Measurements from ENCODE around the gene CCDC91. TPM values are rescaled to one million over a fixed set of nuclear protein-coding genes. Genes with fewer than 3 reads are reported as not detected.

Gene CCDC91
- total and polyA plus RNA-seq, 2 of the 4 experiments (the other 2 are of a cell fraction) = 8.6 to 14.7 TPM

DNA sequence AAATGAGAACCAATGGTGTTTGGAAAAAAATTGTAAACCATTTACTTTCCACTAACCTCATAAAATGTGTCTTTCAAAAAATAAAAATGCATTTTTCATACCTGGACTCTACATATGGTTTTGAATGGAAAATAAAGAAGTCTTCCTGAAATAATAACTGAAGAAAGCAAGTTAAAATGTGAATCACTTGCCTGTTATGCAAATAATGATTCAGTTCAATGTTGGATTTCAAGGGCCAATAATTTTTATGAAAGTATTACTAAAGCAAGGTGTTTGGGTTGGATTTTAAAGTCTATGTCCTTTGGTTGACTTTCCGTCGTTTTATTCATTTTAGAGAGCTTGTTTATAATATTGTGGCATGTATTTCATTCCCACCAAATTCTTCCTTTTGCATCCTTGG, 138.7 kb downstream of the CCDC91 start:
- H2AFZ ChIP-seq (replicated peaks; ENCODE audit: low read length, poor library complexity) = no peak overlapping the region
- H3K18ac ChIP-seq (ENCODE audit: low read depth, low read length) = no peak overlapping the region
- H3K36me3 ChIP-seq (ENCODE audit: control insufficient read depth, insufficient read depth, low read length) = no peaks in the 10 kb centered on the region
- H3K4me3 ChIP-seq (ENCODE audit: insufficient read depth, low read depth, low read length) = no peak overlapping the region
- H4K8ac ChIP-seq (ENCODE audit: low read depth in 2 of 2, low read length in 2 of 2) = no peak overlapping the region
- no peaks in the 10 kb centered on the region for H3K9me3 ChIP-seq (ENCODE audit: control insufficient read depth, insufficient read depth, low read length)
- no peak overlapping the region for H3K23ac ChIP-seq (ENCODE audit: low read depth, low read length)
- no TSS peak for BruUV-seq (replicated peaks)
- H4K91ac ChIP-seq (ENCODE audit: insufficient read depth, low read depth, low read length) = no peak overlapping the region
- no peaks in the 10 kb centered on the region; a peak in 1 of 4 replicates for H3K79me1 ChIP-seq (ENCODE audit: low read depth in 1 of 2, low read length in 2 of 2)
- no peak overlapping the region for H2AK5ac ChIP-seq (ENCODE audit: low read depth, low read length)
- intact Hi-C loops (cut with micrococcal nuclease) (no loop called here), in situ Hi-C loops (cut with MboI; ENCODE audit: low sequenced_read_pairs) (no loop called here), dilution Hi-C loops (cut with HindIII; ENCODE audit: low sequenced_read_pairs, unreplicated experiment) (no loop called here)
- no peak overlapping the region for H3K4me2 ChIP-seq (ENCODE audit: low read depth, low read length)
- no peak overlapping the region for H2BK20ac ChIP-seq (ENCODE audit: low read depth, low read length)
- H2BK5ac ChIP-seq (ENCODE audit: low read depth, low read length, poor library complexity, severe bottlenecking) = no peak overlapping the region
- TF ChIP-seq, protein P1, sequence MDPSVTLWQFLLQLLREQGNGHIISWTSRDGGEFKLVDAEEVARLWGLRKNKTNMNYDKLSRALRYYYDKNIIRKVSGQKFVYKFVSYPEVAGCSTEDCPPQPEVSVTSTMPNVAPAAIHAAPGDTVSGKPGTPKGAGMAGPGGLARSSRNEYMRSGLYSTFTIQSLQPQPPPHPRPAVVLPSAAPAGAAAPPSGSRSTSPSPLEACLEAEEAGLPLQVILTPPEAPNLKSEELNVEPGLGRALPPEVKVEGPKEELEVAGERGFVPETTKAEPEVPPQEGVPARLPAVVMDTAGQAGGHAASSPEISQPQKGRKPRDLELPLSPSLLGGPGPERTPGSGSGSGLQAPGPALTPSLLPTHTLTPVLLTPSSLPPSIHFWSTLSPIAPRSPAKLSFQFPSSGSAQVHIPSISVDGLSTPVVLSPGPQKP (IDR thresholded peaks at IDR 0.05; ENCODE audit: borderline replicate concordance, low read depth, low read length) = no peak
- TF ChIP-seq, protein P2, sequence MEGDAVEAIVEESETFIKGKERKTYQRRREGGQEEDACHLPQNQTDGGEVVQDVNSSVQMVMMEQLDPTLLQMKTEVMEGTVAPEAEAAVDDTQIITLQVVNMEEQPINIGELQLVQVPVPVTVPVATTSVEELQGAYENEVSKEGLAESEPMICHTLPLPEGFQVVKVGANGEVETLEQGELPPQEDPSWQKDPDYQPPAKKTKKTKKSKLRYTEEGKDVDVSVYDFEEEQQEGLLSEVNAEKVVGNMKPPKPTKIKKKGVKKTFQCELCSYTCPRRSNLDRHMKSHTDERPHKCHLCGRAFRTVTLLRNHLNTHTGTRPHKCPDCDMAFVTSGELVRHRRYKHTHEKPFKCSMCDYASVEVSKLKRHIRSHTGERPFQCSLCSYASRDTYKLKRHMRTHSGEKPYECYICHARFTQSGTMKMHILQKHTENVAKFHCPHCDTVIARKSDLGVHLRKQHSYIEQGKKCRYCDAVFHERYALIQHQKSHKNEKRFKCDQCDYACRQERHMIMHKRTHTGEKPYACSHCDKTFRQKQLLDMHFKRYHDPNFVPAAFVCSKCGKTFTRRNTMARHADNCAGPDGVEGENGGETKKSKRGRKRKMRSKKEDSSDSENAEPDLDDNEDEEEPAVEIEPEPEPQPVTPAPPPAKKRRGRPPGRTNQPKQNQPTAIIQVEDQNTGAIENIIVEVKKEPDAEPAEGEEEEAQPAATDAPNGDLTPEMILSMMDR (conservative IDR thresholded peaks at IDR 0.05; ENCODE audit: low read depth, low read length) = no peak
- TF ChIP-seq CHD1 (IDR thresholded peaks at IDR 0.05; ENCODE audit: low read depth, low read length) (no peak), RFX5 (IDR thresholded peaks at IDR 0.05; ENCODE audit: low read depth, low read length) (no peak), MAFK (IDR thresholded peaks at IDR 0.05; ENCODE audit: low read depth, low read length) (no peak), MAZ (IDR thresholded peaks at IDR 0.05; ENCODE audit: borderline replicate concordance, low read depth, low read length) (no peak), SMC3 (IDR thresholded peaks at IDR 0.05; ENCODE audit: low read depth, low read length) (no peak), RCOR1 (IDR thresholded peaks at IDR 0.05; ENCODE audit: insufficient replicate concordance, low read length) (no peak), BHLHE40 (IDR thresholded peaks at IDR 0.05; ENCODE audit: low read depth, low read length) (no peak), MXI1 (IDR thresholded peaks at IDR 0.05; ENCODE audit: borderline replicate concordance, low read depth, low read length) (no peak), FOS (IDR thresholded peaks at IDR 0.05; ENCODE audit: low read depth, low read length) (no peak), POLR2A (IDR thresholded peaks at IDR 0.05; ENCODE audit: low read depth, low read length) (no peak), CEBPB (IDR thresholded peaks at IDR 0.05; ENCODE audit: low read depth, low read length) (no peak), NFE2L2 (IDR thresholded peaks at IDR 0.05; ENCODE audit: low read depth, low read length) (no peak), RAD21 (IDR thresholded peaks at IDR 0.05; ENCODE audit: low read length) (no peak)
- TF ChIP-seq, protein P3, sequence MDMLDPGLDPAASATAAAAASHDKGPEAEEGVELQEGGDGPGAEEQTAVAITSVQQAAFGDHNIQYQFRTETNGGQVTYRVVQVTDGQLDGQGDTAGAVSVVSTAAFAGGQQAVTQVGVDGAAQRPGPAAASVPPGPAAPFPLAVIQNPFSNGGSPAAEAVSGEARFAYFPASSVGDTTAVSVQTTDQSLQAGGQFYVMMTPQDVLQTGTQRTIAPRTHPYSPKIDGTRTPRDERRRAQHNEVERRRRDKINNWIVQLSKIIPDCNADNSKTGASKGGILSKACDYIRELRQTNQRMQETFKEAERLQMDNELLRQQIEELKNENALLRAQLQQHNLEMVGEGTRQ (IDR thresholded peaks at IDR 0.05; ENCODE audit: low read depth, low read length) = no peak
- no peak overlapping the region for H2BK15ac ChIP-seq (ENCODE audit: low read depth, low read length)
- H4K5ac ChIP-seq (ENCODE audit: low read depth, low read length) = no peak overlapping the region
- H3K9me1 ChIP-seq (ENCODE audit: insufficient read depth, low read length) = no peaks in the 10 kb centered on the region
- no peak overlapping the region for H3K9ac ChIP-seq (ENCODE audit: low read depth, low read length)
- no peak for DNase-seq
- no peaks in the 10 kb centered on the region for H4K20me1 ChIP-seq (ENCODE audit: insufficient read depth, low read length)
- no peak overlapping the region for H3K56ac ChIP-seq (ENCODE audit: extremely low read depth, insufficient read depth, low read length)
- no peak overlapping the region for H3K27ac ChIP-seq (ENCODE audit: insufficient read depth, low read length)
- H3K4me1 ChIP-seq (ENCODE audit: control insufficient read depth, insufficient read depth, low read length) = no peaks in the 10 kb centered on the region
- H2AK9ac ChIP-seq (replicated peaks; ENCODE audit: low read depth, low read length, poor library complexity) = no peak overlapping the region
- no CpG with 5 or more reads among the region's 2 CpGs for WGBS, 2 experiments (ENCODE audit: extremely low coverage in 2 of 2, insufficient read length in 1 of 2)
- ChIA-PET CTCF (no interaction called here), POLR2A (ENCODE audit: unreplicated experiment) (no interaction called here)
- no peaks in the 10 kb centered on the region for H3K27me3 ChIP-seq (ENCODE audit: control insufficient read depth, insufficient read depth, low read length)
- no peak overlapping the region for H3K14ac ChIP-seq (replicated peaks; ENCODE audit: low read depth, low read length)
- no peak overlapping the region for H3K4ac ChIP-seq (ENCODE audit: low read depth, low read length)
- H2BK120ac ChIP-seq (ENCODE audit: low read depth, low read length) = no peak overlapping the region
- ATAC-seq (ENCODE audit: low read depth) = no peak

Data from IMR-90 (cell line).